GM13976 (cell line): ENCODE data around the gene TEAD2.

ENCODE experiments used
- DNase-seq: peaks from one replicate; pipeline ENCODE4 v3.0.0; 2012; ENCODE audit warnings: low spot score
- CTCF ChIP-seq: IDR thresholded peaks from 2 replicates; pipeline ENCODE4 v1.5.1; 2012; ENCODE audit warnings: borderline replicate concordance, mild to moderate bottlenecking; ENCODE audit not compliant: insufficient read depth; ENCODE audit errors: extremely low read depth, missing control alignments, control extremely low read depth
- in situ Hi-C: fragments of 300-500 bp; cut with MboI; formaldehyde crosslinking; loops from one replicate; pipeline ENCODE4 v1.12.0; 2022; ENCODE audit warnings: low sequenced_read_pairs, mixed read lengths, inconsistent platforms; ENCODE audit not compliant: unreplicated experiment

TEAD2 gene

GRCh38 chr19:49294401-49294800 is 67.8 kb downstream of the TEAD2 start:
- in situ Hi-C loops = no loop called here
- DNase-seq = no peak
- TF ChIP-seq CTCF = no peak
